Measurements from ENCODE around the gene HM13.

The HM13 gene

GRCh38 chr20:31550099-31550498 is 35.9 kb downstream of the HM13 start:
- TF ChIP-seq, protein P1, sequence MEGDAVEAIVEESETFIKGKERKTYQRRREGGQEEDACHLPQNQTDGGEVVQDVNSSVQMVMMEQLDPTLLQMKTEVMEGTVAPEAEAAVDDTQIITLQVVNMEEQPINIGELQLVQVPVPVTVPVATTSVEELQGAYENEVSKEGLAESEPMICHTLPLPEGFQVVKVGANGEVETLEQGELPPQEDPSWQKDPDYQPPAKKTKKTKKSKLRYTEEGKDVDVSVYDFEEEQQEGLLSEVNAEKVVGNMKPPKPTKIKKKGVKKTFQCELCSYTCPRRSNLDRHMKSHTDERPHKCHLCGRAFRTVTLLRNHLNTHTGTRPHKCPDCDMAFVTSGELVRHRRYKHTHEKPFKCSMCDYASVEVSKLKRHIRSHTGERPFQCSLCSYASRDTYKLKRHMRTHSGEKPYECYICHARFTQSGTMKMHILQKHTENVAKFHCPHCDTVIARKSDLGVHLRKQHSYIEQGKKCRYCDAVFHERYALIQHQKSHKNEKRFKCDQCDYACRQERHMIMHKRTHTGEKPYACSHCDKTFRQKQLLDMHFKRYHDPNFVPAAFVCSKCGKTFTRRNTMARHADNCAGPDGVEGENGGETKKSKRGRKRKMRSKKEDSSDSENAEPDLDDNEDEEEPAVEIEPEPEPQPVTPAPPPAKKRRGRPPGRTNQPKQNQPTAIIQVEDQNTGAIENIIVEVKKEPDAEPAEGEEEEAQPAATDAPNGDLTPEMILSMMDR (IDR thresholded peaks at IDR 0.05; ENCODE audit: low read depth, low read length), result no peak
- no peak for DNase-seq (ENCODE audit: extremely low read depth, low read depth)

DNA sequence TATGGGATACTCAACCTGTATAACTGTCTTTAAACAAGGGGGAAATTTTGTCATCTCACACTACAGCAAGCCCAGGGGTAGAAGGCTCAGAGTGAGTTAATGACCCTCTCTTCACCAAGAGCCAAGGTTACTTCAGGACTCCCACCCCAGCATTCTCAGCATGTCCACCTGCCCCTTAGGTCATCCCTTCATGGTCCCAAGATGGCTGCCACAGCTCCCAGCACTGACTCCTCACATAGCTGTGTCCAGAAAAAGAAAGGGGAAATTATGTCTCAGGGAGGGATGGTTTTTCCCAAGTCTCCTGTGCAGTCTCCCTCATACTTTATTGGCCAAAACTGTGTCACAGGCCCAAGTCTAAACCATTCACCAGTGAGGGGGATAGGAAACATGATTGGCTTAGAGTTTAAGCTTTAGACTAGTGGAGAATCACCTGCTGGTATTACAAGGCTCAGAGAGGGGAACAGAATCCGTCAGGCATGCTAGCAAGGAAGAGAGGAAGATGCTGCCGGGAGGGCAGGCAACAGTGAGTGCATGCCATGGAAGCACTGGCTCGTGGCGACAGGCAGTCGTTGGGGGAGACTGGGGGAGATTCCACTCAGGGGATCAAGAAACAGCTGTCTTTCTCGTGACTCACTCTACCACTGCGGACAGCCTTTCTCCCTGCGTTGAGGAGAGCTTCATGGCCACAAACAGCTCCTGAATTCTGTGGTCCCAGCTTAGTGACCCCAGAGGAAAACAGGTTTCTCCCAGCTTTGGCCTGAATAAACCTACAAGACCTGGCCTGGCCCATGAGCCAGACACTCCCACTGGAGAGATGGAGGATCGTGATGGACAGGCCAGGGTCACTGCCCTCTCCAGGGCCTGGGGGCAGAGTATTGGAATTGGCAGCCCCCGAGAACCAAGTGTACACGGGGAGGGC is 37.2 kb downstream of the HM13 start:
- TF ChIP-seq, protein P1 (IDR thresholded peaks at IDR 0.05; ENCODE audit: low read depth, low read length), result no peak
- no peak for DNase-seq (ENCODE audit: extremely low read depth, low read depth)

DNA sequence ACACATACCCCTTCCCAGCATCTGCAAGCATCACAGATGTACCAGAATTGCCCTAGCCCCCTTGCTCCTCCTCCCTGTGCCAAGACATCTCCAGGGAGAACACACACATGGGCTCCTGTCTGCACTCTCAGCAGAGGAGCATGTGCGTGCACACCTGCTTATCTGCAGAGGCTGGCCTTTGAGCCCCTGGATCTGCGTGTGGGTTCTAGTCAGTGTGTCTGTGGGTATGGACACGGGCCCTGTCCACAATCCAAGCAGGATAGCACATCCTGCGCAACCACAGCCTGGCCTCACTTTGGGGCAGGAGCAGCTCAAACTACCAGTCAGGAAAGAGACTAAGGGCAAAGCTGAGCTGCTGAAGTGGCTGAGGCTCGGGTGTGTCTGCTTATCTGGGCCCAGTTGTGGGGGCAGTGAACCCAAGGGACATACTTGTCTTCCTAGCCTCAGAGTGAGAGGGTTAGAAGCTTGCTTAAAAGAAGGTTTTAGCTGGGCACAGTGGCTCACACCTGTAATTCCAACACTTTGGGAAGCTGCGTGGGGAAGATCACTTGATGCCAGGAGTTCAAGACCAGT is 41.0 kb downstream of the HM13 start:
- DNase-seq (ENCODE audit: extremely low read depth, low read depth), result no peak
- TF ChIP-seq, protein P1 (IDR thresholded peaks at IDR 0.05; ENCODE audit: low read depth, low read length), result no peak

- DNase-seq (ENCODE audit: extremely low read depth, low read depth), result no peak
- TF ChIP-seq, protein P1 (IDR thresholded peaks at IDR 0.05; ENCODE audit: low read depth, low read length), result no peak
Measured at GRCh38 chr20:31559704-31560093, 45.5 kb downstream of the HM13 start.

DNA sequence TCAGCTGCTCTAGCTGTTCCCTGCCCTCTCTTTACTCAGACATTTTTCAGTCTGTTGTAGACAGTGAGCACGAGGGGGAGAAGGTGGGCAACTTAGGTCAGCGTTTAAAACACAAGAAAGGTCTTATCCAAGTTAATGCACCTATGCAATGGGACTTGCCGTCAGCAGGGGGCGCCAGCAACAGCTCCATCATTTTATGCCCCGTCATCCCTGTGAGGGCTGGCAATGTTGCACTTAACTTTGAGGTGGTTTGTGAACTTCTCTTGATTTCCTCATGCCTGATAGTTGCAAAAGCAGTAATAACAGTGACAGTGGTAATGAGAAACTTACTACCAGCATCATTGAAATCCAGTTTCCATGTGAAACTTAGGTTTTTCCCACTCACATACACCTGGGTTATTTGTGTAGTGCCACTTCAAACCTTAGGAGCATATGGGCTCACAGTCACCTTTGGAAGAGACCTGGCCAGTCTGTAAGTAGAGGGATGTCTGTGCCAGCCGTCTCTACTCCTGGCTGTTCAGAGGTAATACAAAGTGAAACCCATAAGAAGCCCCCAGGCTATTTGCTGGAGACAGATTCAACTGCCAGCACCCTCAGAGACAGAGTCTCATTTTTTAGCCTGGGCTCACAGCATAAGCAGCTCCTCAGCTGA is 46.0 kb downstream of the HM13 start:
- DNase-seq (ENCODE audit: extremely low read depth, low read depth), result peak; percentile 84
- TF ChIP-seq, protein P1 (IDR thresholded peaks at IDR 0.05; ENCODE audit: low read depth, low read length), result peak; percentile 88

DNA sequence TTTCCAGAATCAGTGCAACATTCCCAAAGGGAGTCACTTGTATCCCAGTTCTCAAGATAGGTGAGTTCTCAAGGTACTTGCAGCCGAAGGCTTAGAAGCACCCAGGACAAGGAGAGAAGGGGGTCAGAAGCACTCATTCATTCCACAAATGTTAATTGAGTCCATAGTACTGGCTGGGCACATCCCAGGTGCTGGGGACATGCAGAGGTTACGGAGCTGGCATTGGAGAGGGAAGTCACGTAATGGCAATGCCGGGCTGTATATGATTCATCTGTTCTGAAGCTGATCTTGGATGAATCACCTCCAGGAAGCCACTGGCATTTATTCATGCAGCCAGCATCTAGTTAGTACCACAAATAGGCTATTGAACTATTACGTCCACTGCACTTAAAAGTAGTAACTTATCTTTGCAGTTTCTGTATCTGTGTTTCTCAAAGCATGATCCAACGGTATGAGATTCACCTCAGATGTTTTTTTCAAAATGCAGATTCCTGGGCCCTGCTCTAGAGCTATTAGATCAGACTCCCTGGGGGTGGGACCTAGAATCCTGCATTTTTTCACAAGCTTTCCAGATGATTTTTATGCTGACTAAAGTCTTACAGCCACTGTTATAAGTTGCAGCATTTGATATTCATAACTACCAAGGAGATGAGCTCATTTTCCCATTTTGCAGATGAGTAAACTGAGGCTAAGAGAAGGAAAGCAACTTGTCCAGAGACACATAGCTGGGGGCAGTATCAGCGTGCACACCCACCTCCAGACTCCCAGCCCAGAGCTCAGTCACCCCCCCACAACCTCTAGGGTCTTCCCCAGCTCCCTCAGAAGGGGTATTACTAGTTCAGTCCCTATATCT is 46.7 kb downstream of the HM13 start:
- DNase-seq (ENCODE audit: extremely low read depth, low read depth), result peak; percentile 90
- TF ChIP-seq, protein P1 (IDR thresholded peaks at IDR 0.05; ENCODE audit: low read depth, low read length), result no peak
